ENCODE results near the gene ZNF385D.
"Not testable (repeated sequence)": the region's sequence is repeated elsewhere in the genome, so short reads cannot be mapped to it uniquely, and the experiment has no call there.

ZNF385D gene

DNA sequence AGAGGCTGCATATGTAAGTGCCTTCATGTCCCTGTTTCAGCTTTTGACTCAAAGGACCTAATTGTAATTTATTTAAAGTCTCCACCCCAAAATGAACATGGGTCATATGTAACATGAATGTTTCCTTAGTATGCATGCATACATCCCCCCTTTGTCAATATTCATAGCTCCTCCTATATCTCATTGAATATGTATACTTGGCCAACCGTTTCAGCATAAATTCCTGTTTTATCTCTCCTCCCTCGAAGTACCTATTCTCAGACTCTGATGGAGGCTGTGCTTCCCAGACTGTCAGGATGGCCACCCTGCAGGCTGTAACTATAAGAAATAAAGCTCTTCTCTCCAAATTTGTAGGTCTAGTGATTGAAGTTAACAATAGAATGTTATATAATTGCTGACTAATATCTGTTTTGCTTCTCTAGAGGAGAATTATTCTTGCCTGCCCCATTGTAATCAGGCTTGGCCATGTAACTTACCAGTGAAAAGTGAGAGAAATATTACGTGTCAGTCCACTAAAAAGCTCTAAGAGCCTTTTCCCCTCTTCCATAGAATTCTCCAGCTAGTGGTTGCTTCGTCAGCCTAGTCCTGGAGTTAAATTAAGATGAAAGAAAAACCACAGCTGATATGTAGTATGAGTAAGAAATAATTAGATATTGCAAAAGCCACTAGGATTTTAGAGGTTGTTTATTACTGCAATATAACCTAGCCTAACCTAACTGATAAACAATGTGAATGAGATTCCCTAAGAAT lies 245.1 kb downstream of the ZNF385D start:
- no peak for DNase-seq

DNA sequence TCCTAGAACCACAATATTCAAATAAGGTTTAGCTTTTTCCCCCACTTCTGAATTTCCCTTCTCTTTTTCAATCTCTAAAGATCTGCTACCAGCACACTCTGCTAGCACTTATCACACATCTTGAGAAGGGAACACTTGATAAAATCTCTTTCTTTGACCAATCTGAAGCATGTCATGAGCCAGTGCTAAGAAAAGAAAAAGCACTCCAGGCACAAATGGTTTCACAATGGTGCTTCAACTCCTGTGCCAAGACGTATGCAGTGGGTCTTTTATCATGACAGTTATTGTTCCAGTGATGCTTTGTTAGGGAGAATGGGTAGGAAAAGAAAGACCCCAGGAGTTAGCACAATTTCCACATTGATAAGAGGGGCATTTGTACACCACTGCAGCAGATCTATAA lies 248.4 kb downstream of the ZNF385D start:
- no peak for DNase-seq

GRCh38 chr3:21500834-21501233 lies 250.2 kb downstream of the ZNF385D start:
- no peak for DNase-seq

GRCh38 chr3:21490671-21491070 lies 260.3 kb downstream of the ZNF385D start:
- not testable (repeated sequence) for DNase-seq

- no peak for DNase-seq
Observed at GRCh38 chr3:21487520-21487919, 263.5 kb downstream of the ZNF385D start.

DNA sequence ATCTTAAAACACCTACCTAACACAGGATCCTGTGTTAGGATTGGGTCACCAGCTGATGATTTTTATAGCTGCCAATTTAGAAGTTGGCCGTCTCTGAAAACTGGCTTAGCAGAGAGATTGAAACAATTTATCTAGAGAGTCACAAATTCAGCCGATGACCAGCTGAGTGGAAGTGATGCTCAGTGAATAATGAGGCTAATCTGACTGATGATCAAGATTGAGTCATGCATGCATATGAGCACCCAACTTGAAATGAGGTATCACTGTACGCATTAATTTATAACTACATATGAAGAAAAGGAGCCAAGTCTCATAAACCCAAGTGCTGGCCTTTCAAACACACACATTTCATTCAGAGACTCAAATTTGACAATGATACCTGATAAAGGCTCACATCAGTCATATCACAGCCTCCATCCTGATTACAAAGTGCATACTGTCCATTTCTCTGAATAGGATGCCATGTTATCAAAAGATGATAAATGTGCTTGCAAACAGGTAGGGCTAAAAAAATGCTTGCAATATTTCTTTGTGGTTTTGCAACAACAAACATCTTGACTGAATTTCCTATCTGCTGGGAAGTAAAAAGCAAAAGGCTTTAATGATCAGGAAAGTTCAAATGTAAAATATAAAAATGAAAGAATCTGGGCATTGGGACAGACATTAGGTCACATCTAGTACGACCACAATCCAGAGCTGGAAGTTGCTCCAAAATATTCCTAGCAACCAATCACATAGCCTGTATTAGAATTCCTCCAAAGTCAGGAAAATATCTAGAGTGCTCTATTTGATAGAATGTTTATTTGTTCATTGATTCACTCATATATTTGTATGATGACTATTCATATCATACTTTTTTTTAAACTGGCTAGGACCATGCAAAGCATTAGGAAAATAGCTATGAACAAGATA lies 264.7 kb downstream of the ZNF385D start:
- DNase-seq = not testable (repeated sequence)

GRCh38 chr3:21484828-21485144 lies 266.2 kb downstream of the ZNF385D start:
- no peak for DNase-seq

DNA sequence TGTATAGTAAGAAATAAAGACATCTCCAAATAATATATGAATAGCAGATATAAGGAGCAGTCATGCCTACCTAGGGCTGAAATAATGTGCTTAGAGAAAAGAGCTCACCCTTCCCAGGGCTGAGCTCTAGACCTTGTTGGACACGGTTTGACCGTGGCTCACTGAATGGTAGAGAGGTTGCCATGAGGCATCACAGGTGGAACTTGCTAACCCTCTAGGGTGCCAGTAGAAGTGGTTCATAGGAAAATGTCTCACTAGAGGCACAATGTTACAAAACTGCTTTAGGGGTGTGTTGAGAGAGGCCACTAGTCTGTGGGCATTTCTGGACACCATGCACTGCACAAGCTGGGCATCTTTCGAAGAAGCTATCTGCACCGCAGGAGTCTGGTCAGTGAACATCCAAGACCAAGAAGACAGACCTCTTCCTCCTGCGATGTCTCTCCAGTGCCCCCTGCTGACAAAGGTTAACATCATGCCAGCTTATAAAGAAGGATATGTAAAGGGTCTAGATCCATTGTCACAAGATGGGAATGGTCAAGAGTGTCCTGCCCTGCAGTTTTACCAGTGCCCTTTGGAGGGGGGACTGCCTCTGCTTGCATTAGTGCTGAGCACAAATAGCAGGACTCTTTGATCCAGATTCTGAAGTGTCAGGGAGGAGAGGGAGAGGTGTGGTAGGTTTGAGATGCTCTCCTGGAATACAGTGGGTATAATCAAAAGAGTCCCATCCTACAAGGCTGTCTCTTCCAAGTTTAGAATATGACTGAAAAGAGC lies 266.8 kb downstream of the ZNF385D start:
- DNase-seq = peak; percentile 32

DNA sequence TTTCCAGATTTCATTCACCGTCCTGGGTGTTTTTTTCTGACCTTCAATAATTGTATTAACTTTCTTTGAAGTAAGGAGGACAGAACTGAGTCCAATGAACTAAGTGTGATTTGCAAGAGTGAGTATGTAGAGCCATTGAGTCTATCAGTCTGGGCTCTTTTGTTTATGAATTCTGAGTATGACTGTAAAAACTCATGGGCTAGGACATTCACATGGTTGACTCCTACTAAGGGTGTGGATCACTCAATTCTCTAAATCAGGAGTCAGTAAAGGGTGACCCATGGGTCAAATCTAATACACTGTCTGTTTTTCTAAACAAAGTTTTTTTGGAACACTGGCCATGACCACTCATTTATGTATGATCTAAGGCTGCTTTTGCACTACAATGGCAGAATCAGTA lies 269.0 kb downstream of the ZNF385D start:
- no peak for DNase-seq

- DNase-seq = no peak
Observed at GRCh38 chr3:21477541-21478288, 273.3 kb downstream of the ZNF385D start.

GRCh38 chr3:21466476-21466875 lies 284.5 kb downstream of the ZNF385D start:
- DNase-seq = no peak

GRCh38 chr3:21464746-21465145 lies 286.3 kb downstream of the ZNF385D start:
- DNase-seq = no peak

GRCh38 chr3:21463319-21463718 lies 287.7 kb downstream of the ZNF385D start:
- no peak for DNase-seq

GRCh38 chr3:21462141-21462540 lies 288.9 kb downstream of the ZNF385D start:
- no peak for DNase-seq

DNA sequence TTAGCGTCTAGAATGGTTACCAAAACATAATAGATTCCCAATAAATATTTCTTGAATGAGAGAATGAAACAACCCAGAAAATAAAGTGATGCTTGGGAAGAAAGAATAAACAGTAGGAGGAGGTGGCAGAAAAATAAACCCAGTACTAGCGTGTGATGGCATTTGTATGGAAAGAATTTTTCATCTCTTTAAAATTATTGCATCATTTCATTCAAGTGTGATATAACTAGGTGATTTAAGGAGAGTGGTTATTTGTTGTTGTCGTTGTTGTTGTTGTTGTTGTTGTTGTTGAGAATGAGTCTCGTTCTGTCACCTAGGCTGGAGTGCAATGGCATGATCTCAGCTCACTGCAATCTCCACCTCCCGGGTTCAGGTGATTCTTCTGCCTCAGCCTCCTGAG lies 293.9 kb downstream of the ZNF385D start:
- no peak for DNase-seq

DNA sequence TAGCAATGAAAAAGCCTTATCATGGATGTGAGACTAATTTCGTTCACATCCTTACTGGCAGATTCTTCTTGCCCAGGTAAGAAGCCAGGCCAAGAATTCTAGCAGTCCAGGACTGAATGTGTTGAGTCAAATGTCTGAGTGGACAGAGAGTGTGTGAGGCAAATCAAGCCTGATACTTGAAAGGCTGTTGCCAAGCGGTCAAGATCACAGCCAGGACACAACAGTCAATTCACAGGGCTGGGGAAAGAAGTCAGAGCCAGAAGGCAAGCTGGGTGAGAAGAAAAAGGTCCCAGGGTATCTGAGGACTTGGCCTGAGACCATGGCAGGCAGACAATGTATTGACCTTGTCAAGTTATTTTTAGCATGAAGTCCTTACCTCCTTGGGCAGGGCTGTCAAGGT lies 301.3 kb downstream of the ZNF385D start:
- DNase-seq = no peak

GRCh38 chr3:21447476-21448151 lies 303.4 kb downstream of the ZNF385D start:
- DNase-seq = no peak

GRCh38 chr3:21446945-21447475 lies 304.0 kb downstream of the ZNF385D start:
- DNase-seq = no peak

DNA sequence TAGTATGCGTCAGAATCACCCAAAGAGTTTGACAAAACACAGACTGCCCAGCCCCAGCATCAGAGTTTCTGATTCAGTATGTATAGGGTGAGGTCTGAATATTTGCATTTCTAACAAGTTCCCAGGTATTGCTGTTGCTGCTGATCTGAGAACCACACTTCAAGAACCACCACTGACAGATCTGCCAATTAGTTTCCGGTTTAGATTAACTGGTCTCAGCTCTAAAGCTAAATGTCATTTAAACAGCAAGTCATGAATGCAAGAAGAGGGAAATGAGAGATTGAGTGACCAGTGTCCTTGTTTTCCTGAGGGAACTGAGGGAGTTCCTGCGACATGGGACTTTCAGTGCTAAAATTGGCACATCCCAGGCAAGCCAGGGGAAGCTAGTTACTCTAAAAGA lies 305.0 kb downstream of the ZNF385D start:
- DNase-seq = no peak

DNA sequence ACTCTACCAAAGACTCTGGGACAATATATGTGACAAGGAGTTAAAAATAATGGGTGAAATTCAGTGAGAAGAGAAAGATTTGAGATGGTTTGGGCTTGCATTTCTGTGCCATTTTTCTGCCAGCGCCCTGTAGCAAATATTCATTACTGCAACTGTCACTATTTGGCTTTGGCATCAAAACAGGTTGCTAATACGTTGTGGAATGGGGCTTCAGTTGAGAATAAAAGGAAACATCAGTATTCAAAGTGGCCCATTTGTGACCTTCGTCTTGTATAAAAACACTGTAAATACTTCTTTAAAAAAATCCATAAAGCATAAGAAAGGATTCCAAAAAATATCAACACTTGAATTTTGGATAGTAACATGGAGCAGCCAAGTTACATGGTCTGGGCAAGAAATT lies 309.2 kb downstream of the ZNF385D start:
- DNase-seq = no peak

DNA sequence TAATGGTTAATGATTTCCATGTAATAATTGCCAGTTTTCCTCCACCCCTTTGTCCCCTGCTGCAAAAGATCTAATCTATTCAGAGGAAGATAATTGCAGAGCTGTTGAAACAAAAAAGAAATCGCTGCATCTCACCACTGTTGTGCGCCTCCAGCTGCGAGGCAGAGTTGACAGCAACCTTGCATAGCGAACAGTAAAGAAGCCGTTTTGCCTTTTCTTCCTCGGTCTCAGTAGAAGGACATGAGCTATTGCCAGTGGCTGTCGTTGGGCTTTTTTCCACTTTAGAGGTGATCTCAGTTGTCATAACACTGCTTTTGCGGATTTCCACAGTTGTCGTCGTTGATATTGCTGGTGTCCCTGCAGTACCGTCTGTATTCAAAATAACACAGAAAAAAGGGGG lies 314.2 kb downstream of the ZNF385D start:
- no peak for DNase-seq

DNA sequence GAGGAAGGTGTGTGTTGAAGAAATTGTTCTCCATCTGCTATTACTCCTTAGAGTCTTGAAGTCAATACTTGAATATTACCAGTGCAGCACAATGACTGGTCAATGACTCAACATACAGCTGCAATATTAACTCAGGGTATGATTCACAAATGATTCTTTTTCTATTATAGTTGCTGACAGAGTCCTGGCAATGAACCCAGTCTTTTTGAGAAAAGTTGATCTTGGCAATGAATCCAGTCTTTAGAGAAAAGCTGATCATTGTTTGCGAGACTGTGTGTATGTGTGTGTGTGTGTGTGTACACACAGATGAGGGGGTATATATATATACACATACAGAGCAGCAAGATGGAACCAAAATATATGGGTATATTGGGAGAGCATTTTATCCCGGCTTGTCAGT lies 315.1 kb downstream of the ZNF385D start:
- DNase-seq = peak; percentile 95

Measured in kidney glomerular epithelial cell (primary cell).